Natural killer cell (primary cell): ENCODE results near the gene DHRS1. TPM values are rescaled to one million over a fixed set of nuclear protein-coding genes. Genes with fewer than 3 reads are reported as not detected.
A peak's percentile ranks its signal among the peaks of the same experiment; 100 is the strongest.

Experiments
- ATAC-seq, 3 donors: fragments of 150-1000 bp in 2 of 3; fragments of 200-7000 bp in 1 of 3; cut with Tn5 transposase; 1 replicate in 1 of 3; 2 replicates in 2 of 3; pipeline ENCODE4 v1.10.0; 2021; ENCODE audit warnings: mild to moderate bottlenecking in 2 of 3, moderate library complexity in 2 of 3
- DNase-seq, 2 donors: peaks; one replicate each; pipeline versions ENCODE4 v3.0.0 to v3.0.0-alpha.2; 2013 to 2021; ENCODE audit warnings: mixed read lengths in 1 of 2
- H3K27ac ChIP-seq: one replicate; pipeline ENCODE4 v1.5.1; 2013; ENCODE audit warnings: mild to moderate bottlenecking, low read length
- H3K27me3 ChIP-seq: one replicate; pipeline ENCODE4 v1.6.1; 2013; ENCODE audit warnings: low read length; ENCODE audit not compliant: control insufficient read depth, insufficient read depth
- H3K36me3 ChIP-seq: one replicate; pipeline ENCODE4 v1.6.1; 2013; ENCODE audit warnings: low read length; ENCODE audit not compliant: control insufficient read depth, insufficient read depth
- H3K4me1 ChIP-seq: one replicate; pipeline ENCODE4 v1.6.1; 2013; ENCODE audit warnings: low read length; ENCODE audit not compliant: control insufficient read depth, insufficient read depth
- H3K4me3 ChIP-seq: one replicate; pipeline ENCODE4 v1.5.1; 2013; ENCODE audit warnings: low read length
- H3K9me3 ChIP-seq: one replicate; pipeline ENCODE4 v1.6.1; 2013; ENCODE audit warnings: low read length; ENCODE audit not compliant: control insufficient read depth, insufficient read depth
- H3K27ac Mint-ChIP-seq, 2 donors: one replicate each; pipeline ENCODE4 v1.8.0; 2022; ENCODE audit warnings: mild to moderate bottlenecking in 2 of 2, mixed read lengths in 2 of 2, moderate library complexity in 1 of 2
- H3K27me3 Mint-ChIP-seq, 2 donors: one replicate each; pipeline ENCODE4 v1.8.0; 2022; ENCODE audit warnings: low read depth in 2 of 2, mixed read lengths in 2 of 2
- H3K36me3 Mint-ChIP-seq: one replicate; pipeline ENCODE4 v1.8.0; 2022; ENCODE audit warnings: mixed read lengths
- H3K4me1 Mint-ChIP-seq, 2 donors: one replicate each; pipeline ENCODE4 v1.8.0; 2022; ENCODE audit warnings: mixed read lengths in 2 of 2
- H3K4me3 Mint-ChIP-seq: one replicate; pipeline ENCODE4 v1.8.0; 2022; ENCODE audit warnings: mild to moderate bottlenecking, moderate library complexity, mixed read lengths
- H3K9me3 Mint-ChIP-seq, 2 donors: one replicate each; pipeline ENCODE4 v1.8.0; 2022; ENCODE audit warnings: mixed read lengths in 2 of 2
- CTCF ChIP-seq: fragments of 200-600 bp; IDR thresholded peaks from one replicate; pipeline ENCODE4 v1.8.0; 2022; ENCODE audit warnings: antibody characterized with exemption
- WGBS: methylation state at CpG from one replicate; pipeline ENCODE4 v1.1.7; 2013; ENCODE audit warnings: missing lambda C conversion rate; ENCODE audit not compliant: insufficient coverage; 5-methylcytosine and 5-hydroxymethylcytosine counted together
- intact Hi-C: fragments of 100-400 bp; cut with micrococcal nuclease; formaldehyde crosslinking; loops from one replicate; pipeline ENCODE4 v1.14.2; 2022
- total RNA-seq, 4 donors: library from RNA; stranded (reverse); fragments of 120-200 nt in 1 of 4; gene quantifications; one replicate each; pipeline versions ENCODE4 v1.2.3 to v1.2.4, GENCODE V29; 2013 to 2022

Gene DHRS1
- total RNA-seq, 3 donors from 2014 or later (not counting 1 experiment from before 2014, with no cell fraction given) = 39.8 to 59.0 (median 43.3) TPM

GRCh38 chr14:24327303-24327702 lies 27.7 kb upstream of the DHRS1 start:
- WGBS = 80% methylated on average over 2 of the region's 2 CpGs
- H3K9me3 Mint-ChIP-seq = no peaks in the 10 kb centered on the region
- ATAC-seq = no peak
- no peak overlapping the region for H3K4me3 ChIP-seq
- H3K4me1 ChIP-seq = peaks cover 69% of the 10 kb centered on the region
- H3K9me3 ChIP-seq = no peaks in the 10 kb centered on the region
- DNase-seq = no peak
- H3K27me3 Mint-ChIP-seq = peaks cover 3 to 6% of the 10 kb centered on the region in 2 donors
- no peak for TF ChIP-seq CTCF
- peak overlapping the region; percentile 14 to 88 for H3K27ac Mint-ChIP-seq
- H3K36me3 ChIP-seq = no peaks in the 10 kb centered on the region
- intact Hi-C loops = no loop called here
- peaks cover 2% of the 10 kb centered on the region for H3K27me3 ChIP-seq
- H3K4me3 Mint-ChIP-seq = peak overlapping the region; percentile 63
- no peak overlapping the region for H3K27ac ChIP-seq
- peaks cover 52 to 55% of the 10 kb centered on the region in 2 donors for H3K4me1 Mint-ChIP-seq
- no peaks in the 10 kb centered on the region for H3K36me3 Mint-ChIP-seq

GRCh38 chr14:24325963-24326362 lies 26.4 kb upstream of the DHRS1 start:
- Mint-ChIP-seq H3K9me3 (no peaks in the 10 kb centered on the region), H3K27me3 (peaks cover 0 to 3% of the 10 kb centered on the region in 2 donors), H3K36me3 (no peaks in the 10 kb centered on the region), H3K4me1 (peaks cover 39 to 41% of the 10 kb centered on the region in 2 donors), H3K27ac (no peak overlapping the region), H3K4me3 (no peak overlapping the region)
- TF ChIP-seq CTCF = no peak
- DNase-seq = no peak
- ATAC-seq = no peak
- Histone ChIP-seq H3K4me1 (peaks cover 55% of the 10 kb centered on the region), H3K27ac (no peak overlapping the region), H3K36me3 (no peaks in the 10 kb centered on the region), H3K27me3 (peaks cover 2% of the 10 kb centered on the region), H3K9me3 (no peaks in the 10 kb centered on the region), H3K4me3 (no peak overlapping the region)
- 89% methylated on average over 9 of the region's 9 CpGs for WGBS
- intact Hi-C loops = no loop called here

GRCh38 chr14:24325041-24325530 lies 25.5 kb upstream of the DHRS1 start:
- Histone ChIP-seq H3K27ac (no peak overlapping the region), H3K4me3 (no peak overlapping the region), H3K4me1 (peaks cover 46% of the 10 kb centered on the region), H3K36me3 (no peaks in the 10 kb centered on the region), H3K9me3 (no peaks in the 10 kb centered on the region), H3K27me3 (peaks cover 2% of the 10 kb centered on the region)
- peaks cover 30 to 33% of the 10 kb centered on the region in 2 donors for H3K4me1 Mint-ChIP-seq
- intact Hi-C loops = no loop called here
- H3K4me3 Mint-ChIP-seq = no peak overlapping the region
- peaks cover 0 to 5% of the 10 kb centered on the region in 2 donors for H3K27me3 Mint-ChIP-seq
- WGBS = 66% methylated on average over 5 of the region's 5 CpGs
- no peak for TF ChIP-seq CTCF
- H3K27ac Mint-ChIP-seq = no peak overlapping the region
- no peak for ATAC-seq
- DNase-seq = no peak
- H3K9me3 Mint-ChIP-seq = no peaks in the 10 kb centered on the region
- H3K36me3 Mint-ChIP-seq = no peaks in the 10 kb centered on the region

GRCh38 chr14:24324024-24324423 lies 24.4 kb upstream of the DHRS1 start:
- Mint-ChIP-seq H3K4me3 (no peak overlapping the region), H3K27ac (no peak overlapping the region), H3K36me3 (no peaks in the 10 kb centered on the region), H3K4me1 (peaks cover 19 to 27% of the 10 kb centered on the region in 2 donors), H3K27me3 (peaks cover 0 to 8% of the 10 kb centered on the region in 2 donors), H3K9me3 (no peaks in the 10 kb centered on the region)
- Histone ChIP-seq H3K36me3 (no peaks in the 10 kb centered on the region), H3K9me3 (no peaks in the 10 kb centered on the region), H3K27ac (no peak overlapping the region), H3K4me3 (no peak overlapping the region), H3K27me3 (peaks cover 2% of the 10 kb centered on the region), H3K4me1 (peaks cover 36% of the 10 kb centered on the region)
- no peak for TF ChIP-seq CTCF
- DNase-seq = no peak
- intact Hi-C loops = no loop called here
- ATAC-seq = no peak
- 83% methylated on average over 5 of the region's 6 CpGs for WGBS
